Ascending aorta (tissue), 2 donors: ENCODE data around the gene RIMBP2. TPM values are rescaled to one million over a fixed set of nuclear protein-coding genes. Genes with fewer than 3 reads are reported as not detected.

ENCODE experiments used
- DNase-seq, 2 donors: peaks; one replicate each; pipeline ENCODE4 v3.0.0-alpha.2; 2019; ENCODE audit warnings: low spot score in 2 of 2
- H3K27ac ChIP-seq, 2 donors: fragments of 200-600 bp; sonication (generic); one replicate each; pipeline ENCODE4 v1.5.1; 2016 to 2017; ENCODE audit warnings: mild to moderate bottlenecking in 1 of 2
- H3K27me3 ChIP-seq: fragments of 200-600 bp; sonication (generic); one replicate; pipeline ENCODE4 v1.5.1; 2017
- H3K36me3 ChIP-seq, 2 donors: fragments of 200-600 bp; sonication (generic); one replicate each; pipeline ENCODE4 v1.5.1; 2016
- H3K4me1 ChIP-seq, 2 donors: fragments of 200-600 bp; sonication (generic); one replicate each; pipeline ENCODE4 v1.5.1; 2016 to 2017; ENCODE audit warnings: mild to moderate bottlenecking in 1 of 2
- H3K4me3 ChIP-seq, 2 donors: fragments of 200-600 bp; sonication (generic); one replicate each; pipeline ENCODE4 v1.5.1; 2016 to 2017; ENCODE audit warnings: mild to moderate bottlenecking in 1 of 2
- H3K9me3 ChIP-seq, 2 donors: fragments of 200-600 bp; sonication (generic); one replicate each; pipeline ENCODE4 v1.5.1; 2016
- CTCF ChIP-seq, 3 experiments: fragments of 200-600 bp in 2 of 3; fragments of 450-650 bp in 1 of 3; sonication (generic) in 2 of 3; IDR thresholded peaks; one replicate each; pipeline ENCODE4 v1.5.1; 2016 to 2019; ENCODE audit warnings: antibody characterized with exemption in 3 of 3, mild to moderate bottlenecking in 1 of 3, moderate library complexity in 1 of 3
- intact Hi-C: fragments of 100-400 bp; cut with DNase I; formaldehyde crosslinking; loops from one replicate; pipeline ENCODE4 v1.15.1; 2023
- total RNA-seq: library from RNA; depleted of rRNA; stranded (reverse); fragments of >200 nt; gene quantifications from one replicate; pipeline ENCODE4 v1.1.0, GENCODE V29; 2016

RIMBP2 gene
- total RNA-seq, 1 donor from 2014 or later, result not detected

GRCh38 chr12:130537051-130537450 is 179.0 kb downstream of the RIMBP2 start:
- no peak for DNase-seq
- TF ChIP-seq CTCF (IDR thresholded peaks at IDR 0.05), result no peak

GRCh38 chr12:130530429-130530828 is 185.7 kb downstream of the RIMBP2 start:
- no peaks in the 10 kb centered on the region for H3K4me1 ChIP-seq
- DNase-seq, result no peak
- intact Hi-C loops, result no loop called here
- H3K4me3 ChIP-seq, result no peak overlapping the region
- H3K27ac ChIP-seq, result no peak overlapping the region
- H3K9me3 ChIP-seq, result no peaks in the 10 kb centered on the region
- H3K27me3 ChIP-seq, result no peaks in the 10 kb centered on the region
- TF ChIP-seq CTCF (IDR thresholded peaks at IDR 0.05), result no peak
- no peaks in the 10 kb centered on the region for H3K36me3 ChIP-seq

More at GRCh38 chr12:130537051-130537450, 179.0 kb downstream of the RIMBP2 start:
- Histone ChIP-seq H3K27me3 (no peaks in the 10 kb centered on the region), H3K4me1 (no peaks in the 10 kb centered on the region), H3K4me3 (no peak overlapping the region), H3K9me3 (no peaks in the 10 kb centered on the region), H3K27ac (no peak overlapping the region), H3K36me3 (no peaks in the 10 kb centered on the region)
- intact Hi-C loops, result no loop called here

- Histone ChIP-seq H3K9me3 (no peaks in the 10 kb centered on the region), H3K4me1 (no peaks in the 10 kb centered on the region), H3K27me3 (no peaks in the 10 kb centered on the region), H3K4me3 (no peak overlapping the region), H3K36me3 (no peaks in the 10 kb centered on the region), H3K27ac (no peak overlapping the region)
- no peak for TF ChIP-seq CTCF (IDR thresholded peaks at IDR 0.05)
- no peak for DNase-seq
- intact Hi-C loops, result no loop called here
Observed at GRCh38 chr12:130529781-130530180, 186.3 kb downstream of the RIMBP2 start.

- TF ChIP-seq CTCF (IDR thresholded peaks at IDR 0.05), result no peak
- intact Hi-C loops, result no loop called here
- H3K27me3 ChIP-seq, result no peaks in the 10 kb centered on the region
- H3K9me3 ChIP-seq, result no peaks in the 10 kb centered on the region
- no peaks in the 10 kb centered on the region for H3K4me1 ChIP-seq
- H3K27ac ChIP-seq, result no peak overlapping the region
- H3K4me3 ChIP-seq, result no peak overlapping the region
- DNase-seq, result no peak
- H3K36me3 ChIP-seq, result no peaks in the 10 kb centered on the region
Observed at GRCh38 chr12:130527239-130527638, 188.9 kb downstream of the RIMBP2 start.

- DNase-seq, result no peak
- intact Hi-C loops, result no loop called here
- no peak overlapping the region for H3K4me3 ChIP-seq
- no peaks in the 10 kb centered on the region for H3K9me3 ChIP-seq
- no peaks in the 10 kb centered on the region for H3K4me1 ChIP-seq
- no peak for TF ChIP-seq CTCF (IDR thresholded peaks at IDR 0.05)
- H3K27me3 ChIP-seq, result no peaks in the 10 kb centered on the region
- no peaks in the 10 kb centered on the region for H3K36me3 ChIP-seq
- no peak overlapping the region for H3K27ac ChIP-seq
Observed at GRCh38 chr12:130526813-130527212, 189.3 kb downstream of the RIMBP2 start.
